Head of caudate nucleus (tissue), 42 donors: ENCODE data around the gene CCT8L2.
"Not testable (repeated sequence)": the region's sequence is repeated elsewhere in the genome, so short reads cannot be mapped to it uniquely, and the experiment has no call there.

Source experiments
- DNase-seq, 42 donors: peaks; one replicate each; pipeline versions ENCODE4 v3.0.0 to v3.0.0-alpha.2; 2020 to 2021; ENCODE audit warnings: mixed read lengths in 7 of 42
- intact Hi-C: fragments of 100-400 bp; cut with DNase I; formaldehyde crosslinking; loops from one replicate; pipeline ENCODE4 v1.15.0; 2022

Gene CCT8L2

GRCh38 chr22:16592710-16593109, at the start of gene CCT8L2:
CCT8L2 (minus strand) TSS chr22:16592810; CDS start chr22:16592550, 260 bp downstream.
- intact Hi-C loops, DNase-seq: not testable (repeated sequence)

- DNase-seq, intact Hi-C loops: not testable (repeated sequence)
Observed at GRCh38 chr22:16635442-16635841, 42.8 kb upstream of the CCT8L2 start.

GRCh38 chr22:16634092-16634491, 41.5 kb upstream of the CCT8L2 start:
- intact Hi-C loops = not testable (repeated sequence)

GRCh38 chr22:16628476-16628875, 35.9 kb upstream of the CCT8L2 start:
- DNase-seq, intact Hi-C loops: not testable (repeated sequence)

More at GRCh38 chr22:16634092-16634491, 41.5 kb upstream of the CCT8L2 start:
- not testable (repeated sequence) for DNase-seq

GRCh38 chr22:16625018-16625417, 32.4 kb upstream of the CCT8L2 start:
- intact Hi-C loops, DNase-seq: not testable (repeated sequence)

- DNase-seq, intact Hi-C loops: not testable (repeated sequence)
Observed at GRCh38 chr22:16623595-16623994, 31.0 kb upstream of the CCT8L2 start.

- intact Hi-C loops, DNase-seq: not testable (repeated sequence)
Observed at GRCh38 chr22:16617516-16617915, 24.9 kb upstream of the CCT8L2 start.

- DNase-seq, intact Hi-C loops: not testable (repeated sequence)
Observed at GRCh38 chr22:16616390-16616938, 23.9 kb upstream of the CCT8L2 start.

- DNase-seq, intact Hi-C loops: not testable (repeated sequence)
Observed at GRCh38 chr22:16615606-16616245, 23.1 kb upstream of the CCT8L2 start.

GRCh38 chr22:16609548-16610261, 17.1 kb upstream of the CCT8L2 start:
- intact Hi-C loops = no loop called here
- peak in 1 of 42 donors; percentile 42 for DNase-seq

- no peak for DNase-seq
- intact Hi-C loops = no loop called here
Observed at GRCh38 chr22:16608931-16609330, 16.3 kb upstream of the CCT8L2 start.

GRCh38 chr22:16604257-16604998, 11.8 kb upstream of the CCT8L2 start:
- intact Hi-C loops, DNase-seq: not testable (repeated sequence)

- DNase-seq, intact Hi-C loops: not testable (repeated sequence)
Observed at GRCh38 chr22:16603770-16604242, 11.2 kb upstream of the CCT8L2 start.

- DNase-seq = no peak
- intact Hi-C loops = no loop called here
Observed at GRCh38 chr22:16603448-16603768, 10.8 kb upstream of the CCT8L2 start.

GRCh38 chr22:16602728-16603447, 10.3 kb upstream of the CCT8L2 start:
- intact Hi-C loops = not testable (repeated sequence)
- peak in 5 of 42 donors; percentile 2 to 42 (median 6) for DNase-seq

- intact Hi-C loops = not testable (repeated sequence)
- peak in 4 of 42 donors; percentile 6 to 46 (median 34) for DNase-seq
Observed at GRCh38 chr22:16602224-16602727, 9.7 kb upstream of the CCT8L2 start.

- intact Hi-C loops = no loop called here
Observed at GRCh38 chr22:16601437-16602223, 9.0 kb upstream of the CCT8L2 start.

More at GRCh38 chr22:16601437-16602223, 9.0 kb upstream of the CCT8L2 start:
- peak in 31 of 42 donors; percentile 4 to 69 (median 33) for DNase-seq
